Lower leg skin (tissue), 3 donors: ENCODE results near the gene FMO2.

ENCODE experiments used
- POLR2A ChIP-seq, 2 donors: fragments of 450-650 bp; IDR thresholded peaks; one replicate each; pipeline ENCODE4 v1.6.1; 2016 to 2017; ENCODE audit warnings: antibody characterized with exemption in 2 of 2, mild to moderate bottlenecking in 1 of 2, moderate library complexity in 1 of 2
- TF ChIP-seq, protein P1 (sequence below), 3 donors: fragments of 450-650 bp; IDR thresholded peaks; one replicate each; pipeline ENCODE4 v1.5.1; 2016; ENCODE audit warnings: antibody characterized with exemption in 3 of 3, mild to moderate bottlenecking in 3 of 3, moderate library complexity in 2 of 3

DNA sequence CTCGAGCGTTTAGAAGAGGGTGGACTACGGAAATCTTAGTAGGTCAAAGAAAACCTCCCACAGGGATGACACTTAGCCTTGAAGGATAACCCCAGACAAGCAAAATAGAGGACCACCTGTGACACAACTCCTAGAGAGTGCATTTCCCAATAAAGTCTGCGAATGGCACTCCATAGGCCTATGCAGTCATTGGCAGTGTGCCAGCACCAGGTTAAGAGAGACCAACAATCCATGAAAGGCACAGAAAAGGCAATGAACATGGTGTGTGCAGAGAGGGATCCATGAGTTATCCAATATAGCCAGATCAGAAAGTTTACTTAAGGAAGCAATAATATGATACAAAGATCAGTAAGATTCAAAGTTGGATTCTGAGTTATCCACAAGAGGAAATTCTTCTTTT is 45.2 kb upstream of the FMO2 start:
- TF ChIP-seq, protein P1, sequence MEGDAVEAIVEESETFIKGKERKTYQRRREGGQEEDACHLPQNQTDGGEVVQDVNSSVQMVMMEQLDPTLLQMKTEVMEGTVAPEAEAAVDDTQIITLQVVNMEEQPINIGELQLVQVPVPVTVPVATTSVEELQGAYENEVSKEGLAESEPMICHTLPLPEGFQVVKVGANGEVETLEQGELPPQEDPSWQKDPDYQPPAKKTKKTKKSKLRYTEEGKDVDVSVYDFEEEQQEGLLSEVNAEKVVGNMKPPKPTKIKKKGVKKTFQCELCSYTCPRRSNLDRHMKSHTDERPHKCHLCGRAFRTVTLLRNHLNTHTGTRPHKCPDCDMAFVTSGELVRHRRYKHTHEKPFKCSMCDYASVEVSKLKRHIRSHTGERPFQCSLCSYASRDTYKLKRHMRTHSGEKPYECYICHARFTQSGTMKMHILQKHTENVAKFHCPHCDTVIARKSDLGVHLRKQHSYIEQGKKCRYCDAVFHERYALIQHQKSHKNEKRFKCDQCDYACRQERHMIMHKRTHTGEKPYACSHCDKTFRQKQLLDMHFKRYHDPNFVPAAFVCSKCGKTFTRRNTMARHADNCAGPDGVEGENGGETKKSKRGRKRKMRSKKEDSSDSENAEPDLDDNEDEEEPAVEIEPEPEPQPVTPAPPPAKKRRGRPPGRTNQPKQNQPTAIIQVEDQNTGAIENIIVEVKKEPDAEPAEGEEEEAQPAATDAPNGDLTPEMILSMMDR (IDR thresholded peaks at IDR 0.05): no peak
- TF ChIP-seq POLR2A (IDR thresholded peaks at IDR 0.05): no peak
